Stimulated activated CD4-positive, alpha-beta T cell treated with anti-CD3 and anti-CD28 coated beads, Interleukin-2, amount 100 ng/mL, for 4 hours (primary cell): Measurements from ENCODE around the gene STRBP.

ENCODE experiments used
- DNase-seq: peaks from one replicate; pipeline ENCODE4 v3.0.0-alpha.2; 2020; ENCODE audit warnings: low read depth

The STRBP gene

GRCh38 chr9:123129423-123129822 lies 139.0 kb downstream of the STRBP start:
- no peak for DNase-seq

- no peak for DNase-seq
Observed at GRCh38 chr9:123128591-123128990, 139.8 kb downstream of the STRBP start.

GRCh38 chr9:123127512-123128075 lies 140.8 kb downstream of the STRBP start:
- DNase-seq = no peak

- no peak for DNase-seq
Observed at GRCh38 chr9:123121457-123121856, 146.9 kb downstream of the STRBP start.

GRCh38 chr9:123120953-123121352 lies 147.4 kb downstream of the STRBP start:
- DNase-seq = no peak

GRCh38 chr9:123120131-123120530 lies 148.3 kb downstream of the STRBP start:
- DNase-seq = no peak

- DNase-seq = no peak
Observed at GRCh38 chr9:123119566-123119965, 148.8 kb downstream of the STRBP start.

GRCh38 chr9:123116036-123116435 lies 152.3 kb downstream of the STRBP start:
- no peak for DNase-seq

GRCh38 chr9:123115146-123115913 lies 153.1 kb downstream of the STRBP start:
- DNase-seq = no peak

- DNase-seq = no peak
Observed at GRCh38 chr9:123113185-123113584, 155.2 kb downstream of the STRBP start.

GRCh38 chr9:123112015-123112975 lies 156.1 kb downstream of the STRBP start:
- DNase-seq = no peak

GRCh38 chr9:123111427-123112014 lies 156.9 kb downstream of the STRBP start:
- DNase-seq = no peak

GRCh38 chr9:123109540-123110279 lies 158.7 kb downstream of the STRBP start:
- no peak for DNase-seq

GRCh38 chr9:123108976-123109375 lies 159.4 kb downstream of the STRBP start:
- DNase-seq = no peak

- no peak for DNase-seq
Observed at GRCh38 chr9:123107639-123108285, 160.6 kb downstream of the STRBP start.

- no peak for DNase-seq
Observed at GRCh38 chr9:123105490-123105889, 162.9 kb downstream of the STRBP start.

- DNase-seq = no peak
Observed at GRCh38 chr9:123104807-123105206, 163.6 kb downstream of the STRBP start.

- DNase-seq = no peak
Observed at GRCh38 chr9:123102375-123103113, 165.8 kb downstream of the STRBP start.

GRCh38 chr9:123099548-123099947 lies 168.8 kb downstream of the STRBP start:
- DNase-seq = no peak

GRCh38 chr9:123099042-123099441 lies 169.3 kb downstream of the STRBP start:
- no peak for DNase-seq
